ENCODE measurements around the gene HADHB.
"Not testable (repeated sequence)": the region's sequence is repeated elsewhere in the genome, so short reads cannot be mapped to it uniquely, and the experiment has no call there.

The HADHB gene

GRCh38 chr2:26298638-26299393 lies 54.1 kb downstream of the HADHB start:
- peak overlapping the region; percentile 50 for H3K4me3 ChIP-seq (ENCODE audit: control insufficient read depth, low read depth, low read length)
- DNase-seq (ENCODE audit: low read depth): peak; percentile 44
- no peak for TF ChIP-seq CTCF (conservative IDR thresholded peaks at IDR 0.05; ENCODE audit: control insufficient read depth, insufficient read depth, low read depth, low read length)

DNA sequence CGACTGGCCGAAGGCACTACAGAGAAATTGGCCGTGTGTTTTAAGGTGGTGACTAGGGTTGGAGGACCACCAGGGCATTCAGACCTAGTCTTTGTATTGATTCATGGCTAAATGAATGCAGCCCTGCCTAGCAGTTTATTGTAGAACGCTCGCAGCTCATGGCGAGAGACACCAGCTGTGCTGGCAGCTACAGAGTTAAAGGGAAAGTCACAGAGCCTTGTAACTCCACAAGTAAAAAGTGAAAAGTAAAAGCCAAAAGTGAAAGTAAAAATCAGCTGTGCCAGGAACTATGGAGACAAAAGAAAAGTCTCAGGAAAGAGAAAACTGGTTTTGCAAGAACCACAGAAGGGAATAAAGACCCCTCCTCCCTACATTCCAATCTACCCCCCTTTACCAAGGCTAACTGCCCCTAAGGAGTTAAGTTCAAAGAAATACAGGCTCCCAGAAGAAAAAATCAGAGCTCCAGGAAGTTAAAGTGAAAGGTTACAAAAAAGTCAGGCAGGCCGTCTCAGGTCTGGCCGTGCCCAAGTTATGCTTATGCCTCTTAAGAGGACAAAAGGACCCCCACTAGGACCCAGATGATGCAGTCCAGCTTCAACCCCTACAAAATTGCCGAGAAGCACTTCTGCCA lies 54.8 kb downstream of the HADHB start:
- TF ChIP-seq CTCF (conservative IDR thresholded peaks at IDR 0.05; ENCODE audit: control insufficient read depth, insufficient read depth, low read depth, low read length): no peak
- DNase-seq (ENCODE audit: low read depth): peak; percentile 63

DNA sequence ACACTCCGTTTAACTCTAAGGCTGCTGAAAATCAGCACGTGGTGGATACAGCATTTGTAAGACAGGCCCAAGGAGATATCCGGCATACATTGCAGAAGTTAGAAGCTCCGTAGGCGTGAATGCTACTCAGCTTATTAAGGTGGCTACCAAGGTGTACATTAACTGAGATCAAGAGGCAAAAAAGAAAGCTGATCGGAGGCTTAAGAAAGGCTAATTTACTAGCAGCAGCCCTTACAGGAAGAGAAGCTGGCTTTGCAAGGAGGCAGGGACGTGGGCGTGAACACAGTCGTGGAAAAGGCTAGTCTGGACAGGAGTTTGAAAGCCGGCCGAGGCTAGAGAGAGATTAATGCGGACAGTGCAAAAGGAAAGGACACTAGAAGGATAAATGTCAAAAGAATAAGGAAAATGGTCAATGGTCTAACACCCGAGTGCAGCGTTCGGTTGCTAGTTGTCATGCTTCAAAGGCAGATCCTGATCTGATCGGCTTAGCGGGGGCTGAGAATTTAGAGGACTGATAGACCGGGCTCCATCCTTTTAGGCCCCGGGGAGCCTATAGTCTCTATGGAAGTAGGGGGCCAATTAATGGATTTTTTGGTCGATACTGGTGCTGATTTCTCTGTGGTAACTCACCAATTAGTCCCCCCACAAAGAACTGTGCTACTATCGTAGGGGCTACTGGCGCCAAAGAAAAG lies 55.6 kb downstream of the HADHB start:
- no peak for TF ChIP-seq CTCF (conservative IDR thresholded peaks at IDR 0.05; ENCODE audit: control insufficient read depth, insufficient read depth, low read depth, low read length)
- peak; percentile 55 for DNase-seq (ENCODE audit: low read depth)
- no peak overlapping the region for H3K4me3 ChIP-seq (ENCODE audit: control insufficient read depth, low read depth, low read length)

More for the DNA sequence above, 54.8 kb downstream of the HADHB start:
- H3K4me3 ChIP-seq (ENCODE audit: control insufficient read depth, low read depth, low read length): peak overlapping the region; percentile 50

DNA sequence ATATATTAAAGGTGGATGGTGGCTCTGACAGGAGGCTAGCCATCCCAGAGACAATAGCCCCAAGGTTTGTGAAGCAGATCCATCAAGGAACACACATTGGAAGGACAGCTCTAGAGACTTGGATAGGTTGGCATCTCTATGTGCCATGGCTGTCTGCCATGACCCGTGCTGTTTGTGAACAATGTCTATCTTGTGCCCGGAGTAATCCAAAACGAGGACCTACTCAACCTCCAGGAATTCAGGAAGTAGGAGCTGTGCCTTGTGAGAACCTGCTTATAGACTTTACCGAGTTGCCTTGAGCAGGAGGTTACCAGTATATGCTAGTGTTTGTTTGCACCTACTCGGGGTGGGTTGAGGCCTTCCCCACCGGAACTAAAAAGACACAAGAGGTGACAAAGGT lies 58.1 kb downstream of the HADHB start:
- TF ChIP-seq CTCF (conservative IDR thresholded peaks at IDR 0.05; ENCODE audit: control insufficient read depth, insufficient read depth, low read depth, low read length): no peak
- no peak overlapping the region for H3K4me3 ChIP-seq (ENCODE audit: control insufficient read depth, low read depth, low read length)
- no peak for DNase-seq (ENCODE audit: low read depth)

DNA sequence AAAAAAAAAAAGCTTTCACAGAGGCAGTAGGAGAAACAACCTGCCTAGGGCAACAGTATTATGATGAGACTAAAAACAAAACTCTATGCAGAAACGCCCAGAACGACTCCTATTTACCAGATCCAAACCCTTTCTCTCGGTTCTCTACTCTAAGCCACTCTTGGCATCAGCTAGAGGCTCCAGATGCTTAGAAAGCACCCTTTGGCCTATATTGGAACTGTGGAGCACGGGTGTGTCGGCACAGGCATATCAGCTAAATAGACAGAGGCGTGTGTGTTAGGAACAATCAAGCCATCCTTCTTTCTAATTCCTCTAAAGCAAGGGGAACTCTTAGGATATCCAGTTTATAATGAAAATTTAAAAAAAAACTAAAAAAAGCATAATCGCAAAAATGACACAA lies 60.4 kb downstream of the HADHB start:
- not testable (repeated sequence) for H3K4me3 ChIP-seq (ENCODE audit: control insufficient read depth, low read depth, low read length); DNase-seq (ENCODE audit: low read depth)

DNA sequence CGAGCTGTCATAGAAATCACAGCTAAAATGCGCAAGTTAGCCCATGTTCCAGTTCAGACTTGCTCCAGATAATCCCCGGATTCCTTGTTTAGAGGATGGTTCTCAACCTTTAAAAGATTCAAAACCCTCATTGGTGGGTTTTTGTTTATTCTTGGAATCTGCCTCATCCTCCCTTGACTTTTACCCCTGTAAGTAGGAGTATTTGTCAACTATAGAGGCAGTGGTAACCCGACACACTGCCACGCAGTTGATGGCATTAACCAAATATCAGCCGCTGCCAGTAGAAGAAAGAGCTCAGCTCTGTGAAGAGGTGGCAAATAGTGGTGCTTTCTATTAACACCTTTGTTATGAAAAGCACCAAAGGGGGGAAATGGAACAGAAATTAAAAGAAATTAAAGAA lies 60.8 kb downstream of the HADHB start:
- H3K4me3 ChIP-seq (ENCODE audit: control insufficient read depth, low read depth, low read length): no peak overlapping the region
- no peak for DNase-seq (ENCODE audit: low read depth)
- no peak for TF ChIP-seq CTCF (conservative IDR thresholded peaks at IDR 0.05; ENCODE audit: control insufficient read depth, insufficient read depth, low read depth, low read length)

DNA sequence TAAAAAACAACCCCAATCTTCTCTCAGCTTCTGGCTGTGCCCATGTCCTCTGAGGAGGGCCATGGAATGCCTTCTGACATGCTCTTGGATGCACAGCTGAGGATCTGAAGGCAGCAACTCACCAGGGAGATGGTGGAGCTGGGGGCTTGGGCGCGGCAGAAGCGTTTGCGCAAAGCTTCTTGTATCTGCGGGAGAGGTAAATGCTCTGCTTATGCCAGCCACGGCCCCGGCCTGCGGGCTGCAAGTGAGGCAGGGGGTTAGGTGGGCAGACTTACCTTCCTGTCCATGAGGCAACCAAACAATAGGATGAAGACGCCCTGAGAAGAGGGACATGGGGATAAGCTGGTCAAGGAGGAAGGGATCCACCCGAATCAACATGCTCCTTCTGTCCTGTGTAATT lies 65.2 kb downstream of the HADHB start:
- H3K4me3 ChIP-seq (ENCODE audit: control insufficient read depth, low read depth, low read length): no peak overlapping the region
- no peak for TF ChIP-seq CTCF (conservative IDR thresholded peaks at IDR 0.05; ENCODE audit: control insufficient read depth, insufficient read depth, low read depth, low read length)
- DNase-seq (ENCODE audit: low read depth): no peak

All from fibroblast of mammary gland (primary cell).